SU-DHL-6 (cell line): ENCODE data around the gene MINK1.

Experiments
- CTCF ChIP-seq: fragments of 200-600 bp; sonication (generic); IDR thresholded peaks from one replicate; pipeline ENCODE4 v1.5.1; 2017; ENCODE audit warnings: antibody characterized with exemption, mild to moderate bottlenecking, low read length, moderate library complexity; ENCODE audit not compliant: insufficient read depth, poor library complexity, severe bottlenecking
- EZH2phosphoT487 ChIP-seq: fragments of 200-600 bp; sonication (generic), shearing (Covaris generic); conservative IDR thresholded peaks from 2 replicates; pipeline ENCODE4 v1.6.1; 2018; ENCODE audit warnings: mild to moderate bottlenecking, antibody characterized with exemption, low read length, moderate library complexity, mixed read lengths

GRCh38 chr17:4810696-4811290 lies 22.3 kb upstream of the MINK1 start:
- TF ChIP-seq CTCF = no peak
- TF ChIP-seq EZH2phosphoT487 = no peak
